Thyroid gland (tissue), 4 donors: ENCODE measurements around the gene LGALS1. TPM values are rescaled to one million over a fixed set of nuclear protein-coding genes. Genes with fewer than 3 reads are reported as not detected.

Source experiments
- DNase-seq, 2 donors: peaks; one replicate each; pipeline ENCODE4 v3.0.0-alpha.2; 2019
- H3K27ac ChIP-seq, 3 donors: fragments of 200-600 bp; sonication (generic); 1 replicate in 2 of 3; 2 replicates in 1 of 3; pipeline ENCODE4 v1.5.1; 2016 to 2019; ENCODE audit warnings: mild to moderate bottlenecking in 1 of 3, moderate library complexity in 1 of 3
- H3K27me3 ChIP-seq: fragments of 200-600 bp; sonication (generic); one replicate; pipeline ENCODE4 v1.5.1; 2019
- H3K36me3 ChIP-seq, 2 donors: fragments of 200-600 bp; sonication (generic); one replicate each; pipeline ENCODE4 v1.5.1; 2016 to 2019
- H3K4me1 ChIP-seq, 2 donors: fragments of 200-600 bp; sonication (generic); one replicate each; pipeline ENCODE4 v1.5.1; 2017 to 2019
- H3K4me3 ChIP-seq, 3 donors: fragments of 200-600 bp; sonication (generic); replicated peaks in 1 of 3; 1 replicate in 2 of 3; 2 replicates in 1 of 3; pipeline ENCODE4 v1.5.1; 2016; ENCODE audit warnings: mild to moderate bottlenecking in 1 of 3
- H3K9me3 ChIP-seq: fragments of 200-600 bp; sonication (generic); one replicate; pipeline ENCODE4 v1.5.1; 2017
- POLR2A ChIP-seq, 2 donors: fragments of 450-650 bp; IDR thresholded peaks; one replicate each; pipeline ENCODE4 v1.6.1; 2017; ENCODE audit warnings: antibody characterized with exemption in 2 of 2, mild to moderate bottlenecking in 2 of 2, moderate library complexity in 1 of 2
- WGBS, 2 donors: methylation state at CpG; one replicate each; pipeline ENCODE4 v1.1.5; 2017; 5-methylcytosine and 5-hydroxymethylcytosine counted together
- intact Hi-C: fragments of 100-400 bp; cut with DNase I; formaldehyde crosslinking; loops from one replicate; pipeline ENCODE4 v1.15.1; 2023
- total RNA-seq, 4 donors: library from RNA; depleted of rRNA; stranded (reverse); fragments of >200 nt; gene quantifications; one replicate each; pipeline ENCODE4 v1.2.3, GENCODE V29; 2016
- TF ChIP-seq, protein P1 (sequence below), 6 experiments: fragments of 200-600 bp in 3 of 6; fragments of 450-650 bp in 3 of 6; sonication (generic) in 3 of 6; IDR thresholded peaks; one replicate each; pipeline ENCODE4 v1.5.1; 2016 to 2019; ENCODE audit warnings: antibody characterized with exemption in 6 of 6, mild to moderate bottlenecking in 2 of 6, inconsistent platforms in 1 of 6, moderate library complexity in 1 of 6

The LGALS1 gene
- total RNA-seq, 4 donors from 2014 or later, result 146 to 212 (median 188) TPM

DNA sequence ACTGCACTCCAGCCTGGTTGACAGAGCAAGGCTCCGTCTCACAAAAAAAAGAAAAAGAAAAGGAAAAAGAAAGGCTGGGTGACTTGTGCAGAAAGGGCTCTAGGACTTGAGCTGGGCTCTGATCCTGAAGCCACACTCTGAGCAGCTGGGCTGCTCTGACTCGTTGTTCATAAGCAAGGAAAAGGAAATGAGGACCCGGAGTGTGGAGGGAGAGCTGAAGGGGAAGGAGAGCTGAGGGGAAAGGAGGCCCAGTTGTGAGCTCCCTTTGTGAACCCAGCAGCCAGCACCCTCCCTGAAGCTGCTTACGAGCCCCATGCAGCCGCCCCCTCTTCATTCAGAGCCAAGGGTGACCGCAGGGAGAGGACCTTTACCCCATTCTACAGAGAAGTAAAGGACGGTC lies 48.3 kb upstream of the LGALS1 start:
- Histone ChIP-seq H3K36me3 (peaks cover 22 to 23% of the 10 kb centered on the region in 2 donors), H3K4me3 (no peak overlapping the region)
- intact Hi-C loops, result loop anchor here (5.0 kb wide), 1 partner anchor 50 kb away; the partner anchor contains the start of gene LGALS1

DNA sequence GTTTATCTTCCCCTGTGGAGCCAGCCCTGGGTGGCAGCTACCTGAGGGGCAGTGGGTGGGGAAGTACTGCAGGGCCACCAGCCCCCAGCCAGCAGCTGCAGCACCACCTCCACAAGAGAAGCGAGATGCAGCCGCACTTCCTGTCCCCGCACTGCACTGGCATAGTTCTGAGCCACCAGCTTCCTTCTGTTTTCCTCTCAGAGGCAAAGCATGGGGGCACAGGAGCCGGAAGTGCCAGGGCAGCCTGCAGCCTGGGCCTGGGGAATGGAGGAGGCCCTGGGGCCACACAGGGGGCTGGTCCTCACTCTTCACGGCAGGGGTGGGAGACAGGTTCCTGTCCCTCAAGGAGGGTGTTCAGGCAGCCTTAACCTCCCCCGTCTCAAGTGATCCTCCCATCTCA lies 47.9 kb upstream of the LGALS1 start:
- TF ChIP-seq POLR2A (IDR thresholded peaks at IDR 0.05), result no peak
- TF ChIP-seq, protein P1, sequence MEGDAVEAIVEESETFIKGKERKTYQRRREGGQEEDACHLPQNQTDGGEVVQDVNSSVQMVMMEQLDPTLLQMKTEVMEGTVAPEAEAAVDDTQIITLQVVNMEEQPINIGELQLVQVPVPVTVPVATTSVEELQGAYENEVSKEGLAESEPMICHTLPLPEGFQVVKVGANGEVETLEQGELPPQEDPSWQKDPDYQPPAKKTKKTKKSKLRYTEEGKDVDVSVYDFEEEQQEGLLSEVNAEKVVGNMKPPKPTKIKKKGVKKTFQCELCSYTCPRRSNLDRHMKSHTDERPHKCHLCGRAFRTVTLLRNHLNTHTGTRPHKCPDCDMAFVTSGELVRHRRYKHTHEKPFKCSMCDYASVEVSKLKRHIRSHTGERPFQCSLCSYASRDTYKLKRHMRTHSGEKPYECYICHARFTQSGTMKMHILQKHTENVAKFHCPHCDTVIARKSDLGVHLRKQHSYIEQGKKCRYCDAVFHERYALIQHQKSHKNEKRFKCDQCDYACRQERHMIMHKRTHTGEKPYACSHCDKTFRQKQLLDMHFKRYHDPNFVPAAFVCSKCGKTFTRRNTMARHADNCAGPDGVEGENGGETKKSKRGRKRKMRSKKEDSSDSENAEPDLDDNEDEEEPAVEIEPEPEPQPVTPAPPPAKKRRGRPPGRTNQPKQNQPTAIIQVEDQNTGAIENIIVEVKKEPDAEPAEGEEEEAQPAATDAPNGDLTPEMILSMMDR (IDR thresholded peaks at IDR 0.05), result no peak
- intact Hi-C loops, result loop anchor here (5.0 kb wide), 1 partner anchor 50 kb away; the partner anchor contains the start of gene LGALS1
- 75 to 85% methylated on average over 4 of the region's 6 CpGs for WGBS, 2 donors

More for the DNA sequence above, 48.3 kb upstream of the LGALS1 start:
- no peak for TF ChIP-seq POLR2A (IDR thresholded peaks at IDR 0.05)
- TF ChIP-seq, protein P1 (IDR thresholded peaks at IDR 0.05), result no peak
- Histone ChIP-seq H3K4me1 (peaks cover 0 to 21% of the 10 kb centered on the region in 2 donors), H3K9me3 (no peaks in the 10 kb centered on the region), H3K27ac (no peak overlapping the region), H3K27me3 (no peaks in the 10 kb centered on the region)
- WGBS, 2 donors, result 66 to 77% methylated on average over 7 of the region's 7 CpGs
- no peak for DNase-seq

DNA sequence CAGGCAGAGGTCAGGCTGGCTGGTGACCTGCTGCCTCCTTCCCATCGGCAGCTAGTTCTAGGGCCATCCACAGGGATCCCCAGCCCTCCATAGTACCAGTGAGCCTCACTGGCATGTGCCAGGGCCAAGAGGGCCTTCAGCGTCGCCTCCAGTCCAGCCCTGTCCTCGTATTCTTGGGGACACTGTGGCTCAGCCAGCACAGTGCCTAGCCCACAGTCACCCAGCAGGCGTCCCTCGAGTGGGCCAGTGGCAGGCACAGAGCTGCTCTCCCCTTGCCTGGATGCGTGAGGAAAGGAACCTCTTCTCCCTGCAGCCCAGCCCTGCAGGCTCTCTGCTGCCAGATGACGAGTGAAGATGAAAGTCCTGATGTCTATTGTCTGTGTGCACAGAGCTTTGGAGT lies 46.6 kb upstream of the LGALS1 start:
- TF ChIP-seq POLR2A (IDR thresholded peaks at IDR 0.05), result no peak
- TF ChIP-seq, protein P1 (IDR thresholded peaks at IDR 0.05), result no peak
- no peak overlapping the region for H3K27ac ChIP-seq
- no peaks in the 10 kb centered on the region for H3K9me3 ChIP-seq
- H3K27me3 ChIP-seq, result no peaks in the 10 kb centered on the region
- H3K4me1 ChIP-seq, result peaks cover 0 to 31% of the 10 kb centered on the region in 2 donors
- 92 to 94% methylated on average over 4 of the region's 8 CpGs for WGBS, 2 donors
- intact Hi-C loops, result loop anchor here (5.0 kb wide), 1 partner anchor 48 kb away; the partner anchor contains the start of gene LGALS1
- DNase-seq, result no peak
- peaks cover 23 to 25% of the 10 kb centered on the region in 2 donors for H3K36me3 ChIP-seq
- no peak overlapping the region for H3K4me3 ChIP-seq

More for the DNA sequence above, 47.9 kb upstream of the LGALS1 start:
- Histone ChIP-seq H3K4me1 (peaks cover 0 to 21% of the 10 kb centered on the region in 2 donors), H3K9me3 (no peaks in the 10 kb centered on the region), H3K36me3 (peaks cover 23 to 25% of the 10 kb centered on the region in 2 donors), H3K27me3 (no peaks in the 10 kb centered on the region), H3K4me3 (no peak overlapping the region), H3K27ac (no peak overlapping the region)
- no peak for DNase-seq

DNA sequence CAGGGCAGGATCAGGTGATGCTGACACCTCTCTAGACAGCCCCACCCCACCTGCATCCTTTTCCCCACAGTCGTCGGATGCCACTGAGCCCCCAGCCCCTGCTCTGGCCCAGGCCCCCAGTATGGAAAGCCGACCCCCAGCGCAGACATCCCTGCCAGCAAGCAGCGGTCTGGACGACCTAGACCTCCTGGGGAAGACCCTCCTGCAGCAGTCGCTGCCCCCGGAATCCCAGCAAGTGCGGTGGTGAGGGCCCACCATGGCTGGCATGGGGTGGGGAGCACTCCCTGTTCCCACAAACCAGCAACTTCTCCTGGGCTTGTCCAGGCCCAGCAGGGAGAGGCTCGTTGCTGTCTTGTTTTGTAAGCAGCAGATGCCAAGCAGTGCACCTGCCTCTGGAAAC lies 45.5 kb upstream of the LGALS1 start:
- Histone ChIP-seq H3K27ac (no peak overlapping the region), H3K4me3 (no peak overlapping the region), H3K27me3 (no peaks in the 10 kb centered on the region), H3K9me3 (no peaks in the 10 kb centered on the region), H3K36me3 (peaks cover 23 to 25% of the 10 kb centered on the region in 2 donors), H3K4me1 (peaks cover 0 to 41% of the 10 kb centered on the region in 2 donors)
- intact Hi-C loops, result loop anchor here (5.0 kb wide), 1 partner anchor 47 kb away; the partner anchor contains the start of gene LGALS1
- no peak for DNase-seq
- 77 to 95% methylated on average over 6 of the region's 10 CpGs for WGBS, 2 donors
- TF ChIP-seq, protein P1 (IDR thresholded peaks at IDR 0.05), result no peak
- TF ChIP-seq POLR2A (IDR thresholded peaks at IDR 0.05), result no peak

DNA sequence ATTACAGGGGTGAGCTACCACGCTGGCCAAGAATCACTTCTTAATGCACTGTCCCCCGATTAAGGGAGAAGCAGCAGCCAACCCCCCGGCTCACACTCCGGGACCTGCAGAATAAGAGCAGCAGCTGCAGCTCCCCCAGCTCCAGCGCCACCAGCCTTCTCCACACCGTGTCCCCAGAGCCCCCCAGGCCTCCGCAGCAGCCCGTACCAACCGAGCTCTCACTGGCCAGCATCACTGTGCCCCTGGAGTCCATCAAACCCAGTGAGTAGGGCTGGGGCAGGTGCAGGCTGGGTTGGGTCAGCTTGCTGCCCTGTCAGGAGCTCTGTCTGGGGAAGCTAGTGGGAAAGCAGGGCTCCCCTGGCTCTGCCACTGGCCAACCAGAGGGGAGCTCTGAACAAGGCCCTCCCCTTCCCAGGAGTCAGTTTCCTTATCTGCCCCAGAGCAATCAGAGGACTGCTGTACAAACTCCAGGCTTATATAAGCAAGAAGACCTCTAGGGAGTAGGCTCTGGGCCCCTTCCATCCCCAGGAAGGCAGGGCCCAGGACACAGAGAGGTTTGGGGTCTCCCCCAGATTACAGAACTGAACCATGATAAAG lies 44.5 kb upstream of the LGALS1 start:
- Histone ChIP-seq H3K27me3 (no peaks in the 10 kb centered on the region), H3K36me3 (peaks cover 17 to 22% of the 10 kb centered on the region in 2 donors), H3K9me3 (no peaks in the 10 kb centered on the region), H3K4me3 (no peak overlapping the region), H3K4me1 (peaks cover 0 to 38% of the 10 kb centered on the region in 2 donors), H3K27ac (peak overlapping the region in 1 of 3 donors; percentile 16)
- intact Hi-C loops, result no loop called here
- 92 to 100% methylated on average over 1 to 9 of the region's 9 CpGs for WGBS, 2 donors
- TF ChIP-seq POLR2A (IDR thresholded peaks at IDR 0.05), result no peak
- TF ChIP-seq, protein P1 (IDR thresholded peaks at IDR 0.05), result no peak
- DNase-seq, result no peak
